Endothelial cell of umbilical vein (primary cell): Measurements from ENCODE around the gene MAP1LC3B. TPM values are rescaled to one million over a fixed set of nuclear protein-coding genes. Genes with fewer than 3 reads are reported as not detected.

Experiments
- BruUV-seq: library from RNA; stranded (reverse); fragments of 400-500 nt; replicated peaks from 2 replicates; lab custom pipeline; 2021; lab: Mats Ljungman, UMichigan
- CTCF ChIA-PET: fragments of 300-600, 350-600 bp; sonication (Branson Sonifier 250); formaldehyde crosslinking; loops from one replicate; lab custom pipeline; 2021; ENCODE audit warnings: antibody characterized with exemption, inconsistent platforms; lab: Charles Lee
- POLR2A ChIA-PET: fragments of 300-600, 350-600 bp; sonication (Branson Sonifier 250); formaldehyde crosslinking; loops from one replicate; lab custom pipeline; 2021; ENCODE audit warnings: antibody characterized with exemption, inconsistent platforms; lab: Charles Lee
- DNase-seq: peaks from one replicate; pipeline ENCODE4 v3.0.0-alpha.2; 2011; ENCODE audit warnings: low read depth, low spot score
- FAIRE-seq: peaks from 2 replicates; lab custom pipeline; 2011; peaks lifted over from hg19 to GRCh38; lab: Jason Lieb, UNC
- H2AFZ ChIP-seq: 2 replicates; pipeline ENCODE4 v1.6.0; 2012; ENCODE audit warnings: low read depth, low read length, control low read depth, inconsistent platforms
- H3K27ac ChIP-seq: 2 replicates; pipeline ENCODE4 v1.5.1; 2011; ENCODE audit warnings: low read depth, mild to moderate bottlenecking, control low read depth, low read length, moderate library complexity; ENCODE audit not compliant: insufficient read depth
- H3K27me3 ChIP-seq, 2 experiments: 2 replicates each; pipeline versions ENCODE4 v1.6.0 to v1.6.1; 2011; ENCODE audit warnings: low read length in 2 of 2, mixed read lengths in 1 of 2; ENCODE audit not compliant: control insufficient read depth in 2 of 2, insufficient read depth in 2 of 2
- H3K36me3 ChIP-seq, 2 experiments: 2 replicates in 1 of 2; 3 replicates in 1 of 2; pipeline ENCODE4 v1.5.1; 2011; ENCODE audit warnings: low read length in 2 of 2, mild to moderate bottlenecking in 1 of 2, moderate library complexity in 1 of 2; ENCODE audit not compliant: control insufficient read depth in 2 of 2, insufficient read depth in 2 of 2; ENCODE audit errors: extremely low read depth in 1 of 2
- H3K4me1 ChIP-seq: 3 replicates; pipeline ENCODE4 v1.5.1; 2011; ENCODE audit warnings: mild to moderate bottlenecking, low read length; ENCODE audit not compliant: control insufficient read depth, insufficient read depth; ENCODE audit errors: extremely low read depth
- H3K4me2 ChIP-seq: 2 replicates; pipeline ENCODE4 v1.6.1; 2011; ENCODE audit warnings: low read length, control low read depth, mixed read lengths; ENCODE audit not compliant: insufficient read depth
- H3K4me3 ChIP-seq, 3 experiments: fragments of 200-600 bp in 1 of 3; sonication (generic), shearing (Covaris generic) in 1 of 3; replicated peaks in 1 of 3; 2 replicates each; pipeline ENCODE4 v1.5.1; 2011 to 2016; ENCODE audit warnings: control low read depth in 3 of 3, low read length in 3 of 3, mild to moderate bottlenecking in 2 of 3, inconsistent platforms in 1 of 3, low read depth in 1 of 3, moderate library complexity in 1 of 3; ENCODE audit not compliant: insufficient read depth in 1 of 3
- H3K79me2 ChIP-seq: 2 replicates; pipeline ENCODE4 v1.6.0; 2012; ENCODE audit warnings: low read length, inconsistent platforms; ENCODE audit not compliant: control insufficient read depth, insufficient read depth
- H3K9ac ChIP-seq: replicated peaks from 2 replicates; pipeline ENCODE3; 2011; ENCODE audit warnings: low read length, control low read depth; ENCODE audit not compliant: insufficient read depth; ENCODE audit errors: extremely low read depth
- H3K9me1 ChIP-seq: replicated peaks from 3 replicates; pipeline ENCODE4 v1.6.0; 2011; ENCODE audit warnings: mild to moderate bottlenecking, low read length; ENCODE audit not compliant: control insufficient read depth, insufficient read depth; ENCODE audit errors: extremely low read depth
- H3K9me3 ChIP-seq: replicated peaks from 2 replicates; pipeline ENCODE4 v1.5.1; 2012; ENCODE audit warnings: low read length, inconsistent platforms; ENCODE audit not compliant: control insufficient read depth, insufficient read depth
- H4K20me1 ChIP-seq: replicated peaks from 2 replicates; pipeline ENCODE3; 2011; ENCODE audit warnings: mild to moderate bottlenecking, low read length; ENCODE audit not compliant: control insufficient read depth, insufficient read depth; ENCODE audit errors: extremely low read depth
- FOS ChIP-seq: IDR thresholded peaks from 2 replicates; pipeline ENCODE4 v1.6.1; 2011; ENCODE audit warnings: mild to moderate bottlenecking, low read length, moderate library complexity, borderline replicate concordance; ENCODE audit not compliant: insufficient read depth
- GATA2 ChIP-seq: IDR thresholded peaks from 2 replicates; pipeline ENCODE4 v1.7.0; 2011; ENCODE audit warnings: low read depth, mild to moderate bottlenecking, moderate library complexity, mixed read lengths, low read length; ENCODE audit not compliant: insufficient read length, insufficient read depth
- MYC ChIP-seq: IDR thresholded peaks from one replicate; pipeline ENCODE4 v1.6.1; 2011; ENCODE audit warnings: mild to moderate bottlenecking, low read depth, low read length
- POLR2AphosphoS5 ChIP-seq: IDR thresholded peaks from 2 replicates; pipeline ENCODE4 v1.6.1; 2012; ENCODE audit warnings: low read depth, mild to moderate bottlenecking, control low read depth, low read length, moderate library complexity; ENCODE audit not compliant: insufficient read depth
- dilution Hi-C: fragments of 300-500 bp; cut with MboI; formaldehyde crosslinking; loops from one replicate; pipeline ENCODE4 v1.15.0; 2019; ENCODE audit warnings: low sequenced_read_pairs; ENCODE audit not compliant: extremely low pct_ligation_motif_present
- intact Hi-C: fragments of 100-400 bp; cut with micrococcal nuclease; formaldehyde crosslinking; loops from one replicate; pipeline ENCODE4 v1.10.0; 2022
- polyA plus RNA-seq, 4 experiments: library from polyadenylated mRNA; depleted of rRNA in 3 of 4; stranded (reverse) in 3 of 4; unstranded in 1 of 4; fragments of >200 nt; gene quantifications; 2 replicates each; pipeline versions ENCODE4 v1.2.1 to v1.2.3, GENCODE V29; 2011 to 2012; ENCODE audit warnings: missing spikeins in 1 of 4
- total RNA-seq: library from RNA; stranded (reverse); gene quantifications from 2 replicates; pipeline ENCODE4 v1.2.3, GENCODE V29; 2021
- TF ChIP-seq, protein P1 (sequence below): IDR thresholded peaks from 2 replicates; pipeline ENCODE4 v1.6.1; 2011; ENCODE audit not compliant: insufficient read depth, insufficient read length

Gene MAP1LC3B
- total and polyA plus RNA-seq, 2 donors (not counting 3 experiments of a cell fraction or from before 2014, with no cell fraction given): 40.7 to 99.9 TPM

DNA sequence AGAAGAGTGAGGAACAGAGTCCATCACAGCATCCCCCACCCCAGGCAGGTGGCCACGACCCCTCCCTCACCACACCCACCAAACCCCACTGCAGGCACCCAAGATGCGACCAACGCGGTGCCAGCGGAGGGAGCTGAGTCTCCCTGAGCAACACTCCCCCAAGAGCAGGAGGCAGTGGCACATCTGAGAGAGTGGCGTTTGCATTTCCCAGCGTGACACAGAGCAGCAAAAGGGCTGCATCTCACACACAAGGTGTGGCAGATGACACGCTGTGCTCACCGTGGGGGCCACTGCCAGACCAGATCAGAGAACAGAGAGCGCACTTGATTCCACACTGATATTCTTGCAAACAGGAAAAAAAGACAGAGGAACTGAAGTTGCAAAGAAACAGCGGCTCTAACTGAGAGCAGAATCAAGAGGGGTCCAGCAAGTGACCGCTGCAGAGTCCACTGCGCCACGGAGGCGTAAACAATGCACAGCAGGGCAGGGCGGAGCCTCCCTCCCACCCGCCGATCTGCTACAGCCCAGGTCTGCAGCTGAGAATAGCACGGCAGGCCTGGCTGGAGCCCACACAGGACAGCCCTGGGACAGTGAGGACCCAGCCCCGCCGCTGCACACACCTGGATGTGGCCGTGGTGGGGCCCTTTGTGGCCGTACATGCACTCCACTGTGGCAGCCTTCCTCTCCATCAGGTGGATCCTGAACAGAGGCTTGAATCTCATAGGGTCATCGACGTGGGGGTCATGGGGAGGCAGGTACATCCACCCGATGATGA is 49.0 kb upstream of the MAP1LC3B start:
- no peaks in the 10 kb centered on the region for H3K9me1 ChIP-seq
- H3K9me3 ChIP-seq: no peaks in the 10 kb centered on the region
- H3K4me3 ChIP-seq: no peak overlapping the region
- no peak for TF ChIP-seq MYC
- TF ChIP-seq, protein P1, sequence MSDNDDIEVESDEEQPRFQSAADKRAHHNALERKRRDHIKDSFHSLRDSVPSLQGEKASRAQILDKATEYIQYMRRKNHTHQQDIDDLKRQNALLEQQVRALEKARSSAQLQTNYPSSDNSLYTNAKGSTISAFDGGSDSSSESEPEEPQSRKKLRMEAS: no peak
- peaks cover 7% of the 10 kb centered on the region for H3K4me1 ChIP-seq
- no peak overlapping the region for H3K9ac ChIP-seq
- intact Hi-C loops (no loop called here), dilution Hi-C loops (no loop called here)
- H3K79me2 ChIP-seq: peaks cover 1% of the 10 kb centered on the region
- no peak overlapping the region for H3K27ac ChIP-seq
- ChIA-PET CTCF (interaction anchor here (0.9 to 1.9 kb wide), 2 partner anchors 45 to 51 kb away, joined by 3 to 5 read pairs; no protein-coding TSS in a partner anchor), POLR2A (no interaction called here)
- H3K36me3 ChIP-seq: peaks cover 3 to 27% of the 10 kb centered on the region in 2 experiments
- FAIRE-seq (no peak), DNase-seq (no peak)
- BruUV-seq: no TSS peak
- no peak overlapping the region for H3K4me2 ChIP-seq
- no peaks in the 10 kb centered on the region for H4K20me1 ChIP-seq
- H2AFZ ChIP-seq: no peak overlapping the region
- no peaks in the 10 kb centered on the region for H3K27me3 ChIP-seq

DNA sequence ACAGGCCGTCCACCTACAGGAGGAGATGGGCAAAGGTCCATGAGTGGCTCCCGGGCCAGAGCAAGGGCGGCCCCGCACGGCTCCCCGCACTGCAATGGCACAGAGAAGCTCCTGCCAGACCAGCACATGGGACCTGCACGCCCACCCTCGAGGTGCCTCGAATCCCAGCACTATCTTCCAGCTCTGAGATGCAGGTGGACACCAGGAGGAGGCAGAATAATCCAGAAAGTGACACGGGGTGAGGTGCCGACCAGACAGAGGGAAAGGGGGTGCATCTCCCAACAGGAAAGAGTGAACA is 48.4 kb upstream of the MAP1LC3B start:
- DNase-seq (no peak), FAIRE-seq (no peak)
- Histone ChIP-seq H2AFZ (no peak overlapping the region), H3K9ac (no peak overlapping the region), H3K36me3 (peaks cover 3 to 24% of the 10 kb centered on the region in 2 experiments), H3K27me3 (no peaks in the 10 kb centered on the region), H3K4me3 (no peak overlapping the region), H3K79me2 (peaks cover 1% of the 10 kb centered on the region), H3K4me2 (no peak overlapping the region), H3K27ac (no peak overlapping the region), H4K20me1 (no peaks in the 10 kb centered on the region), H3K9me1 (no peaks in the 10 kb centered on the region), H3K4me1 (peaks cover 7% of the 10 kb centered on the region), H3K9me3 (no peaks in the 10 kb centered on the region)
- intact Hi-C loops (no loop called here), dilution Hi-C loops (no loop called here)
- POLR2A ChIA-PET: no interaction called here
- BruUV-seq: no TSS peak
- no peak for TF ChIP-seq POLR2AphosphoS5
- no peak for TF ChIP-seq GATA2
- no peak for TF ChIP-seq MYC
- TF ChIP-seq FOS: no peak
- TF ChIP-seq, protein P1: no peak
- CTCF ChIA-PET: interaction anchor here (0.9 to 1.9 kb wide), 2 partner anchors 46 to 50 kb away, joined by 3 to 5 read pairs; no protein-coding TSS in a partner anchor
